ENCODE results near the gene LSM14A.
"Not testable (repeated sequence)": the region's sequence is repeated elsewhere in the genome, so short reads cannot be mapped to it uniquely, and the experiment has no call there.

LSM14A gene

GRCh38 chr19:34158966-34159365 lies 13.3 kb upstream of the LSM14A start:
- not testable (repeated sequence) for DNase-seq (ENCODE audit: low read depth in 2 of 2)

- DNase-seq (ENCODE audit: low read depth in 2 of 2), result not testable (repeated sequence)
These were observed 12.8 kb upstream of the LSM14A start for GRCh38 chr19:34159541-34159940.

- DNase-seq (ENCODE audit: low read depth in 2 of 2), result not testable (repeated sequence)
These were observed 10.4 kb upstream of the LSM14A start for GRCh38 chr19:34161902-34162301.

- DNase-seq (ENCODE audit: low read depth in 2 of 2), result no peak
These were observed 7.0 kb upstream of the LSM14A start for GRCh38 chr19:34165295-34165738.

GRCh38 chr19:34169475-34170199 lies 2.7 kb upstream of the LSM14A start:
- not testable (repeated sequence) for DNase-seq (ENCODE audit: low read depth in 2 of 2)

- DNase-seq (ENCODE audit: low read depth in 2 of 2), result no peak
These were observed 796 bp upstream of the LSM14A start for GRCh38 chr19:34171539-34171876.

- DNase-seq (ENCODE audit: low read depth in 2 of 2), result no peak
These were observed 423 bp downstream of the LSM14A start for GRCh38 chr19:34172661-34173192.

GRCh38 chr19:34173193-34173956 lies 1.1 kb downstream of the LSM14A start:
- no peak for DNase-seq (ENCODE audit: low read depth in 2 of 2)

- not testable (repeated sequence) for DNase-seq (ENCODE audit: low read depth in 2 of 2)
These were observed 2.9 kb downstream of the LSM14A start for GRCh38 chr19:34175173-34175572.

GRCh38 chr19:34176581-34176980 lies 4.3 kb downstream of the LSM14A start:
- DNase-seq (ENCODE audit: low read depth in 2 of 2), result no peak

GRCh38 chr19:34178274-34178610 lies 5.9 kb downstream of the LSM14A start:
- DNase-seq (ENCODE audit: low read depth in 2 of 2), result no peak

GRCh38 chr19:34179066-34179465 lies 6.8 kb downstream of the LSM14A start:
- no peak for DNase-seq (ENCODE audit: low read depth in 2 of 2)

GRCh38 chr19:34180273-34180672 lies 8.0 kb downstream of the LSM14A start:
- DNase-seq (ENCODE audit: low read depth in 2 of 2), result no peak

GRCh38 chr19:34180709-34181108 lies 8.4 kb downstream of the LSM14A start:
- no peak for DNase-seq (ENCODE audit: low read depth in 2 of 2)

- no peak for DNase-seq (ENCODE audit: low read depth in 2 of 2)
These were observed 9.0 kb downstream of the LSM14A start for GRCh38 chr19:34181111-34181864.

GRCh38 chr19:34182125-34182524 lies 9.8 kb downstream of the LSM14A start:
- no peak for DNase-seq (ENCODE audit: low read depth in 2 of 2)

- no peak for DNase-seq (ENCODE audit: low read depth in 2 of 2)
These were observed 12.7 kb downstream of the LSM14A start for GRCh38 chr19:34184880-34185491.

- no peak for DNase-seq (ENCODE audit: low read depth in 2 of 2)
These were observed 13.9 kb downstream of the LSM14A start for GRCh38 chr19:34186205-34186604.

- no peak for DNase-seq (ENCODE audit: low read depth in 2 of 2)
These were observed 14.7 kb downstream of the LSM14A start for GRCh38 chr19:34187011-34187410.

GRCh38 chr19:34188408-34188807 lies 16.1 kb downstream of the LSM14A start:
- DNase-seq (ENCODE audit: low read depth in 2 of 2), result no peak

GRCh38 chr19:34189199-34189916 lies 17.1 kb downstream of the LSM14A start:
- no peak for DNase-seq (ENCODE audit: low read depth in 2 of 2)

Data from stimulated activated CD8-positive, alpha-beta memory T cell treated with anti-CD3 and anti-CD28 coated beads, Interleukin-7, amount 100 ng/mL, for 4 hours (primary cell).